Skeletal muscle tissue (tissue), 4 donors: Measurements from ENCODE around the gene TSC22D4. TPM values are rescaled to one million over a fixed set of nuclear protein-coding genes. Genes with fewer than 3 reads are reported as not detected.
A peak's percentile ranks its signal among the peaks of the same experiment; 100 is the strongest.

Experiments used
- H3K27ac ChIP-seq: one replicate; pipeline ENCODE4 v1.7.0; 2013; ENCODE audit warnings: mild to moderate bottlenecking, low read depth, low read length, inconsistent platforms
- H3K27me3 ChIP-seq, 3 donors: one replicate each; pipeline ENCODE4 v1.7.0; 2013; ENCODE audit warnings: low read length in 3 of 3; ENCODE audit not compliant: control insufficient read depth in 3 of 3, insufficient read depth in 3 of 3
- H3K36me3 ChIP-seq, 3 donors: one replicate each; pipeline ENCODE4 v1.7.0; 2013; ENCODE audit warnings: low read length in 3 of 3; ENCODE audit not compliant: control insufficient read depth in 3 of 3, insufficient read depth in 3 of 3
- H3K4me1 ChIP-seq, 3 donors: one replicate each; pipeline ENCODE4 v1.7.0; 2013; ENCODE audit warnings: low read length in 3 of 3, mild to moderate bottlenecking in 3 of 3; ENCODE audit not compliant: control insufficient read depth in 3 of 3, insufficient read depth in 3 of 3
- H3K4me3 ChIP-seq, 3 donors: one replicate each; pipeline ENCODE4 v1.7.0; 2013; ENCODE audit warnings: low read length in 3 of 3
- H3K9ac ChIP-seq, 3 donors: one replicate each; pipeline ENCODE4 v1.7.0; 2013; ENCODE audit warnings: low read length in 3 of 3, mild to moderate bottlenecking in 3 of 3, moderate library complexity in 2 of 3, low read depth in 1 of 3
- H3K9me3 ChIP-seq, 3 donors: one replicate each; pipeline ENCODE4 v1.7.0; 2013; ENCODE audit warnings: low read length in 3 of 3; ENCODE audit not compliant: control insufficient read depth in 3 of 3
- total RNA-seq: library from RNA; depleted of rRNA; stranded (reverse); fragments of >200 nt; gene quantifications from one replicate; pipeline ENCODE4 v1.2.3, GENCODE V29; 2014
- donor health status: Osteomylitis.

TSC22D4 gene
- total RNA-seq, 1 donor from 2014 or later: 13.6 TPM

- peak overlapping the region; percentile 83 to 90 (median 85) for H3K4me3 ChIP-seq
- H3K4me1 ChIP-seq: peaks cover 41 to 50% (median 42%) of the 10 kb centered on the region in 3 donors
- no peaks in the 10 kb centered on the region for H3K27me3 ChIP-seq
- H3K9me3 ChIP-seq: no peaks in the 10 kb centered on the region
- peak overlapping the region; percentile 88 to 89 (median 89) for H3K9ac ChIP-seq
- H3K36me3 ChIP-seq: peaks cover 20 to 28% (median 21%) of the 10 kb centered on the region in 3 donors
- H3K27ac ChIP-seq: peak overlapping the region; percentile 82
Measured at GRCh38 chr7:100435401-100436304, 43.4 kb downstream of the TSC22D4 start.

DNA sequence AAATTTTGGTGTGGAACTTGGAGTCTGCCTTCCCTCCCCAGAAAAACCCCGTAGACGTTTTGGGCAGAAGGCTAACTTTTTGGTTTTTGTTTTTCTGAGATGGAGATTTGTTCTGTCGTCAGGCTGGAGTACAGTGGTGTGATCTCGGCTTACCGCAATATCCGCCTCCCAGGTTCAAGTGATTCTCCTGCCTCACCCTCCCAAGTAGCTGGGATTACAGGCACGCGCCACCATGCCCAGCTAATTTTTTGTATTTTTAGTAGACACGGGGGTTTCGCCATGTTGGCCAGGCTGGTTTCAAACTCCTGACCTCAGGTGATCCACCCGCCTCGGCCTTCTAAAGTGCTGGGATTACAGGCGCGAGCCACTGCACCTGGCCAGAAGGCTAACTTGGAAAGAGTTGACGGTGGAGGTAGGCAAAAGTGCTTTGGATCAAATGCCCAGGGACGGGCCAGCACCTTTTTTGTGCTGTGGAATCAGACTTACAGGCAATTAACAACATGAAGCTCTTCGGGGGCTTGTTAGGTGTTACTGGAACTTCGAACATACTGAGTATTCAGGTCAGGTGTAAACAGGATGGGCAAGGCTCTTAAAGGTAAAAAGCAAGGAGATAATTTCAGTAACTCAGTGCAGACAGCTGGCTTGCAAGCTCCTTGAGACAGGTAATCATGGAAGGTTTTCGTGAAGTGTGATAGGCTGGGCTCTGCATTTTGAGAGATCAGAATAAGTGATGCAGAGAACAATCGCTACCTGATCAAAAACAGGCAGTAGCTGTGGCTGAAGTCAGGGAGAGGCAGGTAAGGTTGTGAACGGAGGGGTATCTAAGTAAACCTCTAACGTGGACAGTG, 44.5 kb downstream of the TSC22D4 start:
- Histone ChIP-seq H3K9ac (peak overlapping the region in 1 of 3 donors; percentile 88), H3K27ac (no peak overlapping the region), H3K4me1 (peaks cover 43 to 53% (median 45%) of the 10 kb centered on the region in 3 donors), H3K36me3 (peaks cover 20 to 28% (median 21%) of the 10 kb centered on the region in 3 donors), H3K27me3 (no peaks in the 10 kb centered on the region), H3K4me3 (peak overlapping the region in 2 of 3 donors; percentile 83 to 85), H3K9me3 (no peaks in the 10 kb centered on the region)

- Histone ChIP-seq H3K4me3 (no peak overlapping the region), H3K36me3 (peaks cover 20 to 28% (median 21%) of the 10 kb centered on the region in 3 donors), H3K27ac (no peak overlapping the region), H3K4me1 (peaks cover 43 to 53% (median 45%) of the 10 kb centered on the region in 3 donors), H3K9me3 (no peaks in the 10 kb centered on the region), H3K27me3 (no peaks in the 10 kb centered on the region), H3K9ac (peak overlapping the region in 2 of 3 donors; percentile 2 to 33)
Measured at GRCh38 chr7:100433592-100434296, 45.3 kb downstream of the TSC22D4 start.

- H3K9me3 ChIP-seq: no peaks in the 10 kb centered on the region
Measured at GRCh38 chr7:100433276-100433591, 45.8 kb downstream of the TSC22D4 start.

GRCh38 chr7:100432621-100433275, 46.3 kb downstream of the TSC22D4 start:
- Histone ChIP-seq H3K4me3 (no peak overlapping the region), H3K9ac (peak overlapping the region in 2 of 3 donors; percentile 40 to 53), H3K27ac (no peak overlapping the region), H3K4me1 (peaks cover 47 to 57% (median 48%) of the 10 kb centered on the region in 3 donors), H3K27me3 (no peaks in the 10 kb centered on the region), H3K36me3 (peaks cover 20 to 28% (median 21%) of the 10 kb centered on the region in 3 donors), H3K9me3 (no peaks in the 10 kb centered on the region)

More at GRCh38 chr7:100433276-100433591, 45.8 kb downstream of the TSC22D4 start:
- no peak overlapping the region for H3K4me3 ChIP-seq
- no peak overlapping the region for H3K27ac ChIP-seq
- H3K4me1 ChIP-seq: peaks cover 43 to 53% (median 45%) of the 10 kb centered on the region in 3 donors
- H3K27me3 ChIP-seq: no peaks in the 10 kb centered on the region
- H3K36me3 ChIP-seq: peaks cover 20 to 28% (median 21%) of the 10 kb centered on the region in 3 donors
- peak overlapping the region in 2 of 3 donors; percentile 2 to 33 for H3K9ac ChIP-seq

- Histone ChIP-seq H3K9ac (peak overlapping the region in 1 of 3 donors; percentile 32), H3K4me1 (peaks cover 48 to 57% (median 49%) of the 10 kb centered on the region in 3 donors), H3K36me3 (peaks cover 20 to 28% (median 21%) of the 10 kb centered on the region in 3 donors), H3K9me3 (no peaks in the 10 kb centered on the region), H3K27me3 (no peaks in the 10 kb centered on the region), H3K4me3 (no peak overlapping the region), H3K27ac (no peak overlapping the region)
Measured at GRCh38 chr7:100432053-100432452, 47.0 kb downstream of the TSC22D4 start.

GRCh38 chr7:100431286-100431735, 47.7 kb downstream of the TSC22D4 start:
- Histone ChIP-seq H3K27me3 (no peaks in the 10 kb centered on the region), H3K27ac (no peak overlapping the region), H3K36me3 (peaks cover 20 to 28% (median 21%) of the 10 kb centered on the region in 3 donors), H3K4me1 (peaks cover 48 to 55% (median 49%) of the 10 kb centered on the region in 3 donors), H3K4me3 (peak overlapping the region in 1 of 3 donors; percentile 63), H3K9ac (peak overlapping the region in 2 of 3 donors; percentile 32 to 97), H3K9me3 (no peaks in the 10 kb centered on the region)

DNA sequence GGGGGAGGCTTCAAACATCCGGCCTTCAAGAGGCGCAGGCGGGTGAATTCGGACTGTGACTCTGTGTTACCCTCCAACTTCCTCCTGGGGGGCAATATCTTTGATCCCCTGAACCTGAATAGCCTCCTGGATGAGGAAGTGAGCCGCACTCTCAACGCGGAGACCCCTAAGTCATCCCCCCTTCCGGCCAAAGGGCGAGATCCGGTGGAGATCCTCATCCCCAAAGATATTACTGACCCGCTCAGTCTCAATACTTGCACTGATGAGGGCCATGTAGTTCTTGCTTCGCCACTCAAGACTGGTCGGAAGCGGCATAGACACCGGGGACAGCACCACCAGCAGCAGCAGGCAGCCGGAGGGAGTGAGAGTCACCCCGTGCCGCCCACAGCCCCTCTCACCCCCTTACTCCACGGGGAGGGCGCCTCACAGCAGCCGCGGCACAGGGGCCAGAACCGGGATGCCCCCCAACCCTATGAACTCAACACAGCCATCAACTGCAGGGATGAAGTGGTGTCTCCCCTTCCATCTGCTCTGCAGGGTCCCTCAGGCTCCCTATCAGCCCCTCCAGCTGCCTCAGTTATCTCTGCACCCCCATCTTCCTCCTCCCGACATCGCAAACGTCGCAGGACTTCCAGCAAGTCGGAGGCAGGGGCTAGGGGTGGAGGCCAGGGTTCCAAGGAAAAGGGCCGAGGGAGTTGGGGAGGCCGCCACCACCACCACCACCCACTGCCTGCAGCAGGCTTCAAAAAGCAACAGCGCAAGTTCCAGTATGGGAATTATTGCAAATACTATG, 48.3 kb downstream of the TSC22D4 start:
- Histone ChIP-seq H3K27ac (peak overlapping the region; percentile 100), H3K4me3 (peak overlapping the region; percentile 63 to 91 (median 85)), H3K36me3 (peaks cover 20 to 28% (median 21%) of the 10 kb centered on the region in 3 donors), H3K27me3 (no peaks in the 10 kb centered on the region), H3K9me3 (no peaks in the 10 kb centered on the region), H3K4me1 (peaks cover 47 to 54% (median 49%) of the 10 kb centered on the region in 3 donors), H3K9ac (peak overlapping the region; percentile 95 to 99 (median 97))
